ENCODE data around the gene PPP2R3A.

- TF ChIP-seq EZH2 (IDR thresholded peaks at IDR 0.05; ENCODE audit: borderline replicate concordance, low read depth, low read length, severe bottlenecking): no peak
- TF ChIP-seq, protein P1, sequence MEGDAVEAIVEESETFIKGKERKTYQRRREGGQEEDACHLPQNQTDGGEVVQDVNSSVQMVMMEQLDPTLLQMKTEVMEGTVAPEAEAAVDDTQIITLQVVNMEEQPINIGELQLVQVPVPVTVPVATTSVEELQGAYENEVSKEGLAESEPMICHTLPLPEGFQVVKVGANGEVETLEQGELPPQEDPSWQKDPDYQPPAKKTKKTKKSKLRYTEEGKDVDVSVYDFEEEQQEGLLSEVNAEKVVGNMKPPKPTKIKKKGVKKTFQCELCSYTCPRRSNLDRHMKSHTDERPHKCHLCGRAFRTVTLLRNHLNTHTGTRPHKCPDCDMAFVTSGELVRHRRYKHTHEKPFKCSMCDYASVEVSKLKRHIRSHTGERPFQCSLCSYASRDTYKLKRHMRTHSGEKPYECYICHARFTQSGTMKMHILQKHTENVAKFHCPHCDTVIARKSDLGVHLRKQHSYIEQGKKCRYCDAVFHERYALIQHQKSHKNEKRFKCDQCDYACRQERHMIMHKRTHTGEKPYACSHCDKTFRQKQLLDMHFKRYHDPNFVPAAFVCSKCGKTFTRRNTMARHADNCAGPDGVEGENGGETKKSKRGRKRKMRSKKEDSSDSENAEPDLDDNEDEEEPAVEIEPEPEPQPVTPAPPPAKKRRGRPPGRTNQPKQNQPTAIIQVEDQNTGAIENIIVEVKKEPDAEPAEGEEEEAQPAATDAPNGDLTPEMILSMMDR (IDR thresholded peaks at IDR 0.05; ENCODE audit: borderline replicate concordance, extremely low read depth, low read length, poor library complexity, severe bottlenecking): no peak
These were observed 70.8 kb downstream of the PPP2R3A start for GRCh38 chr3:136036306-136036705.
